K562 (cell line): ENCODE measurements around the gene SIAE. TPM values are rescaled to one million over a fixed set of nuclear protein-coding genes. Genes with fewer than 3 reads are reported as not detected.

Source experiments
- BMI1 ChIP-seq: fragments of 150-350 bp; IDR thresholded peaks from 2 replicates; pipeline ENCODE4 v1.6.1; 2014; ENCODE audit warnings: low read length
- E2F1 ChIP-seq: sonication (generic); formaldehyde crosslinking; IDR thresholded peaks from 2 replicates; pipeline ENCODE4 v1.8.1; 2023; ENCODE audit warnings: mild to moderate bottlenecking, missing genetic modification reagents, moderate library complexity
- ELF1 ChIP-seq: fragments of 200-800 bp; sonication (Bioruptor generic); IDR thresholded peaks from 2 replicates; pipeline ENCODE4 v1.6.1; 2016; ENCODE audit warnings: missing genetic modification characterization, missing compliant biosample characterization
- HCFC1 ChIP-seq: IDR thresholded peaks from 2 replicates; pipeline ENCODE4 v1.6.1; 2012; ENCODE audit warnings: low read depth, low read length, improper control_type of control experiment
- KDM5B ChIP-seq: fragments of 200-600 bp; sonication (generic); IDR thresholded peaks from 2 replicates; pipeline ENCODE4 v1.6.1; 2012; ENCODE audit warnings: low read depth, mild to moderate bottlenecking, moderate library complexity, low read length, control low read depth, inconsistent platforms; ENCODE audit not compliant: insufficient replicate concordance
- ZBTB40 ChIP-seq, 2 experiments: fragments of 450-650 bp in 1 of 2; sonication (generic) in 1 of 2; formaldehyde crosslinking in 1 of 2; IDR thresholded peaks; 2 replicates each; pipeline versions ENCODE4 v1.7.1 to v1.9.0; 2016 to 2022; ENCODE audit warnings: inconsistent platforms in 1 of 2, mild to moderate bottlenecking in 1 of 2, missing genetic modification reagents in 1 of 2
- polyA plus RNA-seq, 8 experiments: library from polyadenylated mRNA; depleted of rRNA in 4 of 8; stranded (reverse) in 5 of 8; unstranded in 3 of 8; fragments of >200 nt; fragmentation: Nextera tagmentation in 2 of 8; fragmentation: Illumina TruSeq in 1 of 8; extraction: Ambion mirVana in 2 of 8; extraction: Trizol in 1 of 8; gene quantifications; 2 replicates each; pipeline versions ENCODE4 v1.2.1 to v1.2.3, GENCODE V29; 2011 to 2014; ENCODE audit warnings: inconsistent platforms in 1 of 8, missing spikeins in 1 of 8
- total RNA-seq, 7 experiments: library from RNA; depleted of rRNA in 6 of 7; stranded (reverse); fragments of >200 nt in 6 of 7; fragmentation: Illumina TruSeq in 2 of 7; extraction: Trizol in 2 of 7; gene quantifications; 2 replicates each; pipeline versions ENCODE4 v1.2.1 to v1.2.3, GENCODE V29; 2011 to 2021; ENCODE audit warnings: low replicate concordance in 1 of 7

The SIAE gene
- total and polyA plus RNA-seq, 9 of the 15 experiments (the other 6 are each of a cell fraction or from before 2014, with no cell fraction given): 0.89 to 9.6 (median 3.7) TPM

- peak; percentile 66; the same call in 1 of the 2 replicates for TF ChIP-seq ZBTB40 (IDR thresholded peaks at IDR 0.05)
- TF ChIP-seq ZBTB40 (CRISPR knock-in tag; IDR thresholded peaks at IDR 0.05): no peak
- peak; percentile 82 for TF ChIP-seq ELF1 (tag)
- TF ChIP-seq E2F1 (CRISPR knock-in tag): no peak
- TF ChIP-seq KDM5B: peak; percentile 78
- TF ChIP-seq BMI1: peak; percentile 47; the same call in 1 of the 2 replicates
- TF ChIP-seq HCFC1: peak; percentile 51; the same call in 1 of the 2 replicates
Measured at GRCh38 chr11:124673333-124674167, at the start of gene SIAE, which contains the start of gene SPA17 (continued).
